GM23338 (cell line): ENCODE measurements around the gene PERM1. TPM values are rescaled to one million over a fixed set of nuclear protein-coding genes. Genes with fewer than 3 reads are reported as not detected.
"Not testable (repeated sequence)": the region's sequence is repeated elsewhere in the genome, so short reads cannot be mapped to it uniquely, and the experiment has no call there.

Experiments
- ATAC-seq: fragments of 200-7000 bp; cut with Tn5 transposase; 3 replicates; pipeline ENCODE4 v1.9.1; 2020
- DNase-seq: peaks from one replicate; pipeline ENCODE4 v3.0.0-alpha.2; 2015; ENCODE audit warnings: low spot score
- H2AFZ ChIP-seq: fragments of 200-600 bp; sonication (generic); 2 replicates; pipeline ENCODE4 v1.8.0; 2016; ENCODE audit warnings: antibody characterized with exemption, mild to moderate bottlenecking, moderate library complexity
- H3F3A ChIP-seq: fragments of 200-600 bp; sonication (generic); replicated peaks from 2 replicates; pipeline ENCODE4 v1.8.0; 2017; ENCODE audit warnings: antibody characterized with exemption, mixed run types, low read depth
- H3K27ac ChIP-seq: fragments of 200-600 bp; sonication (generic); 2 replicates; pipeline ENCODE4 v1.6.1; 2016; ENCODE audit warnings: low read depth
- H3K27me3 ChIP-seq: fragments of 200-600 bp; sonication (generic); 2 replicates; pipeline ENCODE4 v1.8.0; 2016; ENCODE audit warnings: mild to moderate bottlenecking, mixed run types, moderate library complexity; ENCODE audit not compliant: insufficient read depth
- H3K36me3 ChIP-seq: fragments of 200-600 bp; sonication (generic); 2 replicates; pipeline ENCODE4 v1.8.0; 2016; ENCODE audit warnings: mild to moderate bottlenecking; ENCODE audit not compliant: insufficient read depth
- H3K4me1 ChIP-seq: fragments of 200-600 bp; sonication (generic); 2 replicates; pipeline ENCODE4 v1.8.0; 2016; ENCODE audit warnings: mild to moderate bottlenecking, moderate library complexity; ENCODE audit not compliant: insufficient read depth
- H3K4me2 ChIP-seq: fragments of 200-600 bp; sonication (generic); 2 replicates; pipeline ENCODE4 v1.7.1; 2017; ENCODE audit warnings: mixed run types
- H3K4me3 ChIP-seq: fragments of 200-600 bp; sonication (generic); 2 replicates; pipeline ENCODE4 v1.6.1; 2016; ENCODE audit warnings: mixed run types
- H3K79me2 ChIP-seq: fragments of 200-600 bp; sonication (generic); replicated peaks from 2 replicates; pipeline ENCODE4 v1.8.0; 2017; ENCODE audit warnings: mild to moderate bottlenecking; ENCODE audit not compliant: insufficient read depth
- H3K9me2 ChIP-seq: fragments of 200-600 bp; sonication (generic); 2 replicates; pipeline ENCODE4 v1.8.0; 2017; ENCODE audit not compliant: insufficient read depth
- H4K20me1 ChIP-seq: fragments of 200-600 bp; sonication (generic); replicated peaks from 2 replicates; pipeline ENCODE4 v1.8.0; 2017; ENCODE audit warnings: mild to moderate bottlenecking; ENCODE audit not compliant: insufficient read depth
- H3K27ac Mint-ChIP-seq: 2 replicates; pipeline ENCODE4 v1.8.0; 2020; ENCODE audit warnings: inconsistent platforms, mild to moderate bottlenecking, moderate library complexity, mixed read lengths
- H3K27me3 Mint-ChIP-seq: 3 replicates; pipeline ENCODE4 v1.8.0; 2022; ENCODE audit warnings: low read depth, mild to moderate bottlenecking, moderate library complexity, mixed read lengths, inconsistent platforms; ENCODE audit not compliant: insufficient read depth, poor library complexity
- H3K36me3 Mint-ChIP-seq: 3 replicates; pipeline ENCODE4 v1.8.0; 2021; ENCODE audit warnings: low read depth, mild to moderate bottlenecking, inconsistent platforms, moderate library complexity, mixed read lengths
- H3K4me1 Mint-ChIP-seq: 3 replicates; pipeline ENCODE4 v1.8.0; 2020; ENCODE audit warnings: mild to moderate bottlenecking, inconsistent platforms, mixed read lengths
- H3K4me3 Mint-ChIP-seq: 3 replicates; pipeline ENCODE4 v1.8.0; 2021; ENCODE audit warnings: moderate library complexity, mild to moderate bottlenecking, inconsistent platforms, mixed read lengths
- H3K9me3 Mint-ChIP-seq: 3 replicates; pipeline ENCODE4 v1.8.0; 2020; ENCODE audit warnings: moderate library complexity, mild to moderate bottlenecking, inconsistent platforms, mixed read lengths
- CREB1 ChIP-seq: fragments of 250-450 bp; sonication (Bioruptor Pico); IDR thresholded peaks from 2 replicates; pipeline ENCODE4 v1.5.0; 2020; ENCODE audit warnings: low read depth, mild to moderate bottlenecking, moderate library complexity
- CTCF ChIP-seq, 2 experiments: fragments of 200-600 bp in 1 of 2; sonication (generic) in 1 of 2; conservative IDR thresholded peaks; 2 replicates each; pipeline versions ENCODE4 v1.5.1 to v1.6.1; 2016 to 2017; ENCODE audit warnings: antibody characterized with exemption in 2 of 2, low read depth in 2 of 2, mild to moderate bottlenecking in 2 of 2, moderate library complexity in 1 of 2
- ETS1 ChIP-seq: IDR thresholded peaks from 2 replicates; pipeline ENCODE4 v1.6.1; 2016; ENCODE audit warnings: antibody characterized with exemption
- EZH2phosphoT487 ChIP-seq: fragments of 200-600 bp; sonication (generic); IDR thresholded peaks from one replicate; pipeline ENCODE4 v1.8.1; 2018; ENCODE audit warnings: antibody characterized with exemption; ENCODE audit not compliant: unreplicated experiment
- REST ChIP-seq: IDR thresholded peaks from one replicate; pipeline ENCODE4 v1.6.1; 2018; ENCODE audit warnings: antibody characterized with exemption; ENCODE audit not compliant: unreplicated experiment
- STAT1 ChIP-seq: IDR thresholded peaks from one replicate; pipeline ENCODE4 v1.6.1; 2016; ENCODE audit warnings: antibody characterized with exemption; ENCODE audit not compliant: unreplicated experiment
- ZNF114 ChIP-seq: fragments of 250-450 bp; sonication (Bioruptor Pico); IDR thresholded peaks from 2 replicates; pipeline ENCODE4 v1.5.0; 2020; ENCODE audit warnings: mild to moderate bottlenecking, moderate library complexity
- polyA plus RNA-seq: library from polyadenylated mRNA; unstranded; fragments of >200 nt; fragmentation: Nextera tagmentation; extraction: Ambion mirVana; gene quantifications from 2 replicates; pipeline ENCODE4 v1.2.1, GENCODE V29; 2016
- total RNA-seq: library from RNA; depleted of rRNA; stranded (reverse); fragments of >200 nt; shearing (Covaris generic); gene quantifications from 2 replicates; pipeline ENCODE4 v1.2.3, GENCODE V29; 2014

PERM1 gene
- total and polyA plus RNA-seq, 2 experiments from 2014 or later: 1.1 TPM; not detected in 1

GRCh38 chr1:1019122-1019999, 37.5 kb upstream of the PERM1 start:
- DNase-seq: peak; percentile 83
- Mint-ChIP-seq H3K36me3 (peaks cover 20% of the 10 kb centered on the region), H3K9me3 (no peaks in the 10 kb centered on the region; the same call in 2 of the 3 replicates), H3K27ac (no peak overlapping the region), H3K4me1 (peaks cover 32% of the 10 kb centered on the region), H3K4me3 (peak overlapping the region; percentile 30; the same call in 1 of the 3 replicates), H3K27me3 (peaks cover 32% of the 10 kb centered on the region)
- no peaks in the 10 kb centered on the region for H3F3A ChIP-seq
- peaks cover 2% of the 10 kb centered on the region; the same call in 1 of the 2 replicates for H3K27me3 ChIP-seq
- H3K79me2 ChIP-seq: 0 out of 2 replicates have a peak, but pooled peaks cover 5% of the 10 kb centered on the region
- H3K4me1 ChIP-seq: peaks cover 36% of the 10 kb centered on the region
- no peak overlapping the region; the same call in 1 of the 2 replicates for H2AFZ ChIP-seq
- no peak overlapping the region for H3K27ac ChIP-seq
- H3K36me3 ChIP-seq: no peaks in the 10 kb centered on the region
- H4K20me1 ChIP-seq: 0 out of 2 replicates have a peak, but pooled peaks cover 4% of the 10 kb centered on the region
- H3K4me2 ChIP-seq: no peak overlapping the region
- 0 out of 2 replicates have a peak overlapping the region, but pooled peaks have one; percentile 30 for H3K4me3 ChIP-seq
- TF ChIP-seq STAT1 (no peak), REST (no peak), CTCF (conservative IDR thresholded peaks at IDR 0.05; ENCODE audit: low read depth in 2 of 2) (peak in 1 of 2 experiments; percentile 59; a peak in 3 of 4 replicates), CREB1 (CRISPR knock-in tag) (0 out of 2 replicates have a peak, but pooled peaks have one; percentile 6), EZH2phosphoT487 (no peak), ETS1 (no peak), ZNF114 (CRISPR knock-in tag) (peak; percentile 76; the same call in 1 of the 2 replicates)
- H3K9me2 ChIP-seq: no peaks in the 10 kb centered on the region
- ATAC-seq: peak; percentile 13

GRCh38 chr1:1018321-1018685, 36.4 kb upstream of the PERM1 start:
- Mint-ChIP-seq H3K4me1 (peaks cover 39% of the 10 kb centered on the region), H3K36me3 (peaks cover 18% of the 10 kb centered on the region), H3K27me3 (peaks cover 40% of the 10 kb centered on the region)
- not testable (repeated sequence) for ATAC-seq, H3K4me2 ChIP-seq, H3K9me3 Mint-ChIP-seq, H3K27me3 ChIP-seq, DNase-seq, H3K9me2 ChIP-seq, H3K79me2 ChIP-seq, H3K4me3 ChIP-seq, H2AFZ ChIP-seq, H3K27ac Mint-ChIP-seq, H3F3A ChIP-seq, H3K36me3 ChIP-seq, H3K4me3 Mint-ChIP-seq, H4K20me1 ChIP-seq, H3K27ac ChIP-seq
- H3K4me1 ChIP-seq: peaks cover 35% of the 10 kb centered on the region

GRCh38 chr1:1017397-1018320, 35.8 kb upstream of the PERM1 start:
- H3F3A ChIP-seq, H2AFZ ChIP-seq, H3K4me2 ChIP-seq, H3K27ac Mint-ChIP-seq, H3K79me2 ChIP-seq, H3K9me2 ChIP-seq, H3K36me3 ChIP-seq, ATAC-seq, H4K20me1 ChIP-seq, H3K4me3 Mint-ChIP-seq, H3K9me3 Mint-ChIP-seq, H3K4me3 ChIP-seq, DNase-seq, H3K27ac ChIP-seq, H3K27me3 ChIP-seq: not testable (repeated sequence)
- H3K4me1 Mint-ChIP-seq: peaks cover 37% of the 10 kb centered on the region
- H3K36me3 Mint-ChIP-seq: peaks cover 11% of the 10 kb centered on the region
- peaks cover 32% of the 10 kb centered on the region for H3K4me1 ChIP-seq
- peaks cover 37% of the 10 kb centered on the region for H3K27me3 Mint-ChIP-seq
